SK-N-SH (cell line): Measurements from ENCODE around the gene ZNF277. TPM values are rescaled to one million over a fixed set of nuclear protein-coding genes. Genes with fewer than 3 reads are reported as not detected.

ENCODE experiments used
- CTCF ChIA-PET: fragments of 300-600, 350-600 bp; formaldehyde crosslinking; extraction: SDS; loops from one replicate; lab custom pipeline; 2021; lab: Yijun Ruan, JAX
- POLR2A ChIA-PET: fragments of 350-600 bp; sonication (Branson Sonifier 250); formaldehyde crosslinking; extraction: SDS; loops from one replicate; lab custom pipeline; 2020; ENCODE audit warnings: antibody characterized with exemption, inconsistent platforms; lab: Yijun Ruan, JAX
- DNase-seq: peaks from one replicate; pipeline ENCODE4 v3.0.0; 2012
- H2AFZ ChIP-seq: fragments of 200-600 bp; sonication (generic); 2 replicates; pipeline ENCODE4 v1.8.1; 2016; ENCODE audit warnings: antibody characterized with exemption, mild to moderate bottlenecking, low read depth
- H3F3A ChIP-seq: fragments of 200-600 bp; sonication (generic); replicated peaks from 2 replicates; pipeline ENCODE3; 2016; ENCODE audit warnings: antibody characterized with exemption, mild to moderate bottlenecking; ENCODE audit not compliant: insufficient read depth
- H3K27ac ChIP-seq, 2 experiments: fragments of 200-500 bp in 1 of 2; fragments of 200-600 bp in 1 of 2; sonication (Bioruptor generic) in 1 of 2; sonication (generic), shearing (Covaris generic) in 1 of 2; 2 replicates each; pipeline versions ENCODE4 v1.5.1 to v1.6.1; 2014 to 2016; ENCODE audit warnings: low read depth in 2 of 2, inconsistent platforms in 1 of 2, low read length in 1 of 2, mild to moderate bottlenecking in 1 of 2, mixed read lengths in 1 of 2
- H3K27me3 ChIP-seq: fragments of 200-600 bp; sonication (generic), shearing (Covaris generic); 2 replicates; pipeline ENCODE4 v1.6.1; 2016; ENCODE audit warnings: mixed run types; ENCODE audit not compliant: insufficient read depth
- H3K36me3 ChIP-seq, 2 experiments: fragments of 200-500 bp in 1 of 2; fragments of 200-600 bp in 1 of 2; sonication (Bioruptor generic) in 1 of 2; sonication (generic) in 1 of 2; replicated peaks in 1 of 2; 2 replicates each; pipeline versions ENCODE3 to v1.5.1; 2014 to 2016; ENCODE audit warnings: low read length in 1 of 2, mild to moderate bottlenecking in 1 of 2; ENCODE audit not compliant: insufficient read depth in 2 of 2, control insufficient read depth in 1 of 2
- H3K4me1 ChIP-seq, 2 experiments: fragments of 200-500 bp in 1 of 2; fragments of 200-600 bp in 1 of 2; sonication (Bioruptor generic) in 1 of 2; sonication (generic), shearing (Covaris generic) in 1 of 2; 2 replicates each; pipeline versions ENCODE4 v1.5.1 to v1.6.1; 2014 to 2016; ENCODE audit warnings: low read depth in 1 of 2, low read length in 1 of 2, mixed run types in 1 of 2; ENCODE audit not compliant: insufficient read depth in 2 of 2, control insufficient read depth in 1 of 2
- H3K4me2 ChIP-seq: fragments of 200-600 bp; sonication (generic), shearing (Covaris generic); 2 replicates; pipeline ENCODE4 v1.6.1; 2017; ENCODE audit warnings: mixed run types
- H3K4me3 ChIP-seq, 2 experiments: fragments of 200-500 bp in 1 of 2; fragments of 200-600 bp in 1 of 2; sonication (Bioruptor generic) in 1 of 2; sonication (generic), shearing (Covaris generic) in 1 of 2; 2 replicates each; pipeline versions ENCODE4 v1.5.1 to v1.8.1; 2014 to 2016; ENCODE audit warnings: low read depth in 2 of 2, inconsistent platforms in 1 of 2, low read length in 1 of 2, mild to moderate bottlenecking in 1 of 2, mixed read lengths in 1 of 2, moderate library complexity in 1 of 2
- H3K79me2 ChIP-seq: fragments of 200-600 bp; sonication (generic); 2 replicates; pipeline ENCODE4 v1.8.1; 2017; ENCODE audit warnings: mild to moderate bottlenecking; ENCODE audit not compliant: insufficient read depth
- H3K9ac ChIP-seq: fragments of 200-600 bp; sonication (generic); 2 replicates; pipeline ENCODE4 v1.6.1; 2017; ENCODE audit warnings: mixed run types
- H3K9me2 ChIP-seq: fragments of 200-600 bp; sonication (generic); 2 replicates; pipeline ENCODE4 v1.6.1; 2017; ENCODE audit warnings: mixed run types
- H3K9me3 ChIP-seq: fragments of 200-600 bp; sonication (generic); 2 replicates; pipeline ENCODE4 v1.6.1; 2017; ENCODE audit warnings: mixed run types, mild to moderate bottlenecking, moderate library complexity
- H4K20me1 ChIP-seq: fragments of 200-600 bp; sonication (generic); 2 replicates; pipeline ENCODE4 v1.6.1; 2017; ENCODE audit warnings: mild to moderate bottlenecking, mixed run types; ENCODE audit not compliant: insufficient read depth
- CHD2 ChIP-seq: fragments of 150-350 bp; IDR thresholded peaks from 2 replicates; pipeline ENCODE4 v1.6.1; 2018; ENCODE audit warnings: low read length; ENCODE audit not compliant: partially characterized antibody
- ELF1 ChIP-seq: IDR thresholded peaks from 2 replicates; pipeline ENCODE4 v1.4.0; 2012
- FOXJ3 ChIP-seq: sonication (generic); formaldehyde crosslinking; IDR thresholded peaks from 2 replicates; pipeline ENCODE4 v1.5.1; 2020; ENCODE audit warnings: mild to moderate bottlenecking, missing genetic modification reagents
- JUND ChIP-seq: IDR thresholded peaks from 2 replicates; pipeline ENCODE4 v1.4.0; 2012
- MEF2A ChIP-seq: IDR thresholded peaks from 2 replicates; pipeline ENCODE4 v1.4.0; 2012; ENCODE audit warnings: low read depth, borderline replicate concordance
- MXI1 ChIP-seq: IDR thresholded peaks from 2 replicates; pipeline ENCODE4 v1.6.1; 2012; ENCODE audit warnings: mild to moderate bottlenecking, low read depth, low read length, improper control_type of control experiment
- NFIC ChIP-seq: IDR thresholded peaks from 2 replicates; pipeline ENCODE4 v1.4.0; 2012; ENCODE audit warnings: borderline replicate concordance
- RAD21 ChIP-seq: IDR thresholded peaks from 2 replicates; pipeline ENCODE4 v1.6.1; 2012; ENCODE audit warnings: mild to moderate bottlenecking, low read length
- TAF1 ChIP-seq: IDR thresholded peaks from 2 replicates; pipeline ENCODE4 v1.6.1; 2012; ENCODE audit warnings: low read depth, mild to moderate bottlenecking, low read length, moderate library complexity, borderline replicate concordance
- WGBS: methylation state at CpG from one replicate; pipeline ENCODE4 v1.1.6; 2017; ENCODE audit warnings: low lambda C conversion rate; 5-methylcytosine and 5-hydroxymethylcytosine counted together
- polyA plus RNA-seq, 3 experiments: library from polyadenylated mRNA; depleted of rRNA; stranded (reverse); fragments of >200 nt; gene quantifications; 2 replicates each; pipeline ENCODE4 v1.2.3, GENCODE V29; 2012
- TF ChIP-seq, protein P1 (sequence below): IDR thresholded peaks from 2 replicates; pipeline ENCODE4 v1.4.0; 2012; ENCODE audit warnings: low read depth
- TF ChIP-seq, protein P2 (sequence below): fragments of 150-350 bp; IDR thresholded peaks from 2 replicates; pipeline ENCODE4 v1.6.1; 2017; ENCODE audit warnings: antibody characterized with exemption, low read length, low read depth, borderline replicate concordance

Gene ZNF277
- polyA plus RNA-seq, 1 of the 3 experiments (the other 2 are of a cell fraction), result 11.5 TPM

DNA sequence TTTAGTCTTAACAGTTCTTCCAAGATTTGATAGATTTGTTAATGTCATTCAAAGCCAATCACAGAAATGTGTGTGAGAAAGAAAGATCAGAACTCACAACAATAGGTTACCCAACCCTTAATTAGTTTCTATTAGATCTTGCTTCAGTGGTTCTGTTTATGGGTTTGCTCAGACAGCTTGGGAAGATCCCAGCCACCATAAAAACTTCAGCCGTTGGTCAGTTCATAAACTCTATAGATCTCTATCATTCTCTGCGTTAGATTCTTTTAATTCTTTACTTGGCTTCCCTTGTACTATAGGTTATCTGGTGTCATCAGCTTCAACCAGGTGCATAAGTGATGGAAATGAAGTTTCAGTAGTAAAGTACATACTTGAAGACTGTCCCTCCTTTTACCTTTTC, 54.4 kb downstream of the ZNF277 start:
- H3K4me2 ChIP-seq, result no peak overlapping the region
- peaks cover 0 to 2% of the 10 kb centered on the region in 2 experiments; a peak in 2 of 4 replicates for H3K4me1 ChIP-seq
- no peak overlapping the region for H2AFZ ChIP-seq
- no peaks in the 10 kb centered on the region for H4K20me1 ChIP-seq
- TF ChIP-seq, protein P1, sequence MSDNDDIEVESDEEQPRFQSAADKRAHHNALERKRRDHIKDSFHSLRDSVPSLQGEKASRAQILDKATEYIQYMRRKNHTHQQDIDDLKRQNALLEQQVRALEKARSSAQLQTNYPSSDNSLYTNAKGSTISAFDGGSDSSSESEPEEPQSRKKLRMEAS, result no peak
- no peak for TF ChIP-seq FOXJ3 (CRISPR knock-in tag)
- no peak for TF ChIP-seq TAF1
- no peak for TF ChIP-seq ELF1
- TF ChIP-seq CHD2, result no peak
- TF ChIP-seq MEF2A, result no peak
- TF ChIP-seq, protein P2, sequence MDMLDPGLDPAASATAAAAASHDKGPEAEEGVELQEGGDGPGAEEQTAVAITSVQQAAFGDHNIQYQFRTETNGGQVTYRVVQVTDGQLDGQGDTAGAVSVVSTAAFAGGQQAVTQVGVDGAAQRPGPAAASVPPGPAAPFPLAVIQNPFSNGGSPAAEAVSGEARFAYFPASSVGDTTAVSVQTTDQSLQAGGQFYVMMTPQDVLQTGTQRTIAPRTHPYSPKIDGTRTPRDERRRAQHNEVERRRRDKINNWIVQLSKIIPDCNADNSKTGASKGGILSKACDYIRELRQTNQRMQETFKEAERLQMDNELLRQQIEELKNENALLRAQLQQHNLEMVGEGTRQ, result no peak
- TF ChIP-seq NFIC, result no peak
- H3K9ac ChIP-seq, result no peak overlapping the region
- no peaks in the 10 kb centered on the region for H3F3A ChIP-seq
- 94% methylated on average over 2 of the region's 2 CpGs for WGBS
- H3K4me3 ChIP-seq, result no peak overlapping the region
- no peaks in the 10 kb centered on the region; the same call in 1 of the 2 replicates for H3K79me2 ChIP-seq
- no peaks in the 10 kb centered on the region for H3K27me3 ChIP-seq
- H3K9me3 ChIP-seq, result no peaks in the 10 kb centered on the region
- no peak for DNase-seq
- peaks cover 0 to 3% of the 10 kb centered on the region in 2 experiments for H3K36me3 ChIP-seq
- no peak overlapping the region for H3K27ac ChIP-seq
- ChIA-PET POLR2A (no interaction called here), CTCF (interaction anchor here (0.9 kb wide), 1 partner anchor 25 kb away, joined by 3 read pairs; no protein-coding TSS in a partner anchor)
- no peaks in the 10 kb centered on the region for H3K9me2 ChIP-seq

DNA sequence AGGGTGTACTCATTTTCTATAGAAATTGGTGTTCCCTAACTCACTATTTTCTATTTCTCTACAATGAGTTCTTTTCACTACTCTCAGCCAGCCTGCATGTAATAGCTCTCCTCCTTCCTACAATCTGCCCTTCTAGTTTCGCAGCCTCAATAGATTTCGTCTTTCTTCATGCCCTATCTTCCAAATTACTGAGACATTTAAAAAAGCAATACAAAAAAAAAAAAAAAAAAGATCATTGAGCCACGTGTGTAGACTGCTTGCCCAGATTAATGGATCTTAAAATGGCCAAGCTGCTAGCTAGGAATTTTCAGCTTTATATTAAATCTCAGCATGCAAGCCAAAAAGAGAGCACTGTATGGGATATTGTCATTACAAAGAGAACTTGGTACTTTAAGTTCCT, 55.5 kb downstream of the ZNF277 start:
- no peak overlapping the region for H3K27ac ChIP-seq
- CTCF ChIA-PET, result no interaction called here
- H3F3A ChIP-seq, result no peaks in the 10 kb centered on the region
- no peaks in the 10 kb centered on the region for H4K20me1 ChIP-seq
- no peaks in the 10 kb centered on the region for H3K27me3 ChIP-seq
- WGBS, result 83% methylated on average over 3 of the region's 3 CpGs
- no peak for TF ChIP-seq RAD21
- TF ChIP-seq, protein P1, result no peak
- TF ChIP-seq JUND, result no peak
- no peak for TF ChIP-seq MXI1
- TF ChIP-seq MEF2A, result no peak
- TF ChIP-seq, all 33 proteins: peak for 0
- Histone ChIP-seq H3K36me3 (peaks cover 0 to 3% of the 10 kb centered on the region in 2 experiments), H3K4me2 (no peak overlapping the region), H3K79me2 (no peaks in the 10 kb centered on the region; the same call in 1 of the 2 replicates), H3K9me2 (no peaks in the 10 kb centered on the region), H2AFZ (no peak overlapping the region), H3K4me1 (peaks cover 3 to 5% of the 10 kb centered on the region in 2 experiments; a peak in 3 of 4 replicates), H3K4me3 (no peak overlapping the region), H3K9ac (no peak overlapping the region), H3K9me3 (no peaks in the 10 kb centered on the region)
- POLR2A ChIA-PET, result no interaction called here
- no peak for DNase-seq
